HEK293T (cell line): Measurements from ENCODE around the gene KRTAP11-1.

Experiments
- BHLHE40 ChIP-seq: fragments of 450-650 bp; IDR thresholded peaks from 2 replicates; pipeline ENCODE4 v1.6.1; 2016; ENCODE audit warnings: mild to moderate bottlenecking, moderate library complexity, borderline replicate concordance
- CTBP1 ChIP-seq: fragments of 450-650 bp; IDR thresholded peaks from 2 replicates; pipeline ENCODE4 v1.6.1; 2016; ENCODE audit warnings: borderline replicate concordance
- ELF4 ChIP-seq: fragments of 450-650 bp; IDR thresholded peaks from 2 replicates; pipeline ENCODE4 v1.6.1; 2017; ENCODE audit warnings: antibody characterized with exemption
- FOXA1 ChIP-seq: fragments of 450-650 bp; IDR thresholded peaks from 2 replicates; pipeline ENCODE4 v1.6.1; 2016; ENCODE audit warnings: mild to moderate bottlenecking
- FOXK2 ChIP-seq: fragments of 450-650 bp; IDR thresholded peaks from 2 replicates; pipeline ENCODE4 v1.6.1; 2016; ENCODE audit warnings: mild to moderate bottlenecking
- FOXM1 ChIP-seq: fragments of 450-650 bp; IDR thresholded peaks from 2 replicates; pipeline ENCODE4 v1.6.1; 2017; ENCODE audit warnings: mild to moderate bottlenecking, borderline replicate concordance
- L3MBTL2 ChIP-seq: fragments of 450-650 bp; conservative IDR thresholded peaks from 2 replicates; pipeline ENCODE4 v1.6.1; 2016; ENCODE audit warnings: mild to moderate bottlenecking
- SP1 ChIP-seq: fragments of 450-650 bp; IDR thresholded peaks from 2 replicates; pipeline ENCODE4 v1.6.1; 2017
- SUZ12 ChIP-seq: fragments of 450-650 bp; IDR thresholded peaks from 2 replicates; pipeline ENCODE4 v1.6.1; 2016; ENCODE audit warnings: mild to moderate bottlenecking
- ZNF384 ChIP-seq: fragments of 450-650 bp; IDR thresholded peaks from 2 replicates; pipeline ENCODE4 v1.6.1; 2016

DNA sequence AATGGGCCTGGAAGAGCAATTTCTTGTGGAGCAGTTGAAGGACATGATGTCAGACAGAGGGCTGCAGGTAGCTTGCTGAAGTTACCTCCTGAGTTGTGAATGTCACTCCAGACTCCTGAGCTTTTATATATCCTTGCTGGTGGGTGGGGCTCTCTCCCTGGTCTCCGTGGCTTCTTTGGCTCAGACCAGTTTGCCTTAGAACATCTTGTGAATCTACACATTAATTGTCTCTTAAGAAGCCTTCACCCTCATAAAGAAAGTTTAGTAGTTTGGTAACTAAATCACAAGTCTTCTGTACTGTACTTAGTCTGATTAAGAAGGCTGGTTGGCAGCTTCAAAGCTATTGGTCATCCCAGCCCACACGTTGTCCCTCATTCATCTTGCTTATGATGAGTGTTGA lies at the start of gene KRTAP11-1:
- no peak for TF ChIP-seq BHLHE40
- no peak for TF ChIP-seq SP1
- no peak for TF ChIP-seq FOXM1
- no peak for TF ChIP-seq FOXK2
- TF ChIP-seq ZNF384, result no peak
- TF ChIP-seq SUZ12, result no peak
- no peak for TF ChIP-seq ELF4
- no peak for TF ChIP-seq CTBP1
- TF ChIP-seq FOXA1, result no peak
- TF ChIP-seq L3MBTL2, result no peak
